ENCODE results near the gene CAT.
"Not testable (repeated sequence)": the region's sequence is repeated elsewhere in the genome, so short reads cannot be mapped to it uniquely, and the experiment has no call there.

Gene CAT

GRCh38 chr11:34419158-34419557, 19.6 kb upstream of the CAT start:
- no peak for ATAC-seq

GRCh38 chr11:34423300-34423699, 15.4 kb upstream of the CAT start:
- no peak for TF ChIP-seq TCF4 (CRISPR knock-in tag; IDR thresholded peaks at IDR 0.05; ENCODE audit: borderline replicate concordance)
- TF ChIP-seq ARNTL (CRISPR knock-in tag; IDR thresholded peaks at IDR 0.05; ENCODE audit: borderline replicate concordance, low read depth) = no peak
- TF ChIP-seq CSRNP3 (CRISPR knock-in tag; IDR thresholded peaks at IDR 0.05) = no peak
- no peak for TF ChIP-seq TSHZ2 (CRISPR knock-in tag; IDR thresholded peaks at IDR 0.05)
- TF ChIP-seq ZC3H10 (CRISPR knock-in tag; IDR thresholded peaks at IDR 0.05) = no peak
- no peak for TF ChIP-seq ZNF8 (CRISPR knock-in tag; IDR thresholded peaks at IDR 0.05)
- no peak for TF ChIP-seq ZNF70 (CRISPR knock-in tag; IDR thresholded peaks at IDR 0.05)
- ATAC-seq = no peak

More at GRCh38 chr11:34419158-34419557, 19.6 kb upstream of the CAT start:
- no peak for TF ChIP-seq POU6F1 (CRISPR knock-in tag; IDR thresholded peaks at IDR 0.05; ENCODE audit: borderline replicate concordance, low read depth)
- TF ChIP-seq TCF4 (CRISPR knock-in tag; IDR thresholded peaks at IDR 0.05; ENCODE audit: borderline replicate concordance) = no peak
- no peak for TF ChIP-seq CSRNP3 (CRISPR knock-in tag; IDR thresholded peaks at IDR 0.05)
- no peak for TF ChIP-seq ZNF70 (CRISPR knock-in tag; IDR thresholded peaks at IDR 0.05)
- no peak for TF ChIP-seq CREB5 (CRISPR knock-in tag; IDR thresholded peaks at IDR 0.05; ENCODE audit: low read depth)
- no peak for TF ChIP-seq ESRRG (CRISPR knock-in tag; IDR thresholded peaks at IDR 0.05)
- no peak for TF ChIP-seq PPARA (CRISPR knock-in tag; IDR thresholded peaks at IDR 0.05; ENCODE audit: borderline replicate concordance)
- no peak for TF ChIP-seq CSDC2 (CRISPR knock-in tag; IDR thresholded peaks at IDR 0.05)
- no peak for TF ChIP-seq GLIS3 (CRISPR knock-in tag; IDR thresholded peaks at IDR 0.05)
- TF ChIP-seq PATZ1 (CRISPR knock-in tag; IDR thresholded peaks at IDR 0.05; ENCODE audit: borderline replicate concordance) = no peak
- no peak for TF ChIP-seq ZC3H10 (CRISPR knock-in tag; IDR thresholded peaks at IDR 0.05)
- TF ChIP-seq ZFP30 (CRISPR knock-in tag; IDR thresholded peaks at IDR 0.05) = no peak
- no peak for TF ChIP-seq ARNTL (CRISPR knock-in tag; IDR thresholded peaks at IDR 0.05; ENCODE audit: borderline replicate concordance, low read depth)

GRCh38 chr11:34424826-34425225, 13.9 kb upstream of the CAT start:
- ATAC-seq = not testable (repeated sequence)

GRCh38 chr11:34425360-34425759, 13.4 kb upstream of the CAT start:
- TF ChIP-seq BACH2 (CRISPR knock-in tag; IDR thresholded peaks at IDR 0.05; ENCODE audit: borderline replicate concordance) (no peak), ZNF8 (CRISPR knock-in tag; IDR thresholded peaks at IDR 0.05) (no peak), TOX (CRISPR knock-in tag; IDR thresholded peaks at IDR 0.05; ENCODE audit: borderline replicate concordance) (no peak), ZNF565 (CRISPR knock-in tag; conservative IDR thresholded peaks at IDR 0.05; ENCODE audit: low read depth) (no peak), OSR1 (CRISPR knock-in tag; IDR thresholded peaks at IDR 0.05) (no peak)
- no peak for ATAC-seq
